ENCODE data around the gene RNGTT.
"Not testable (repeated sequence)": the region's sequence is repeated elsewhere in the genome, so short reads cannot be mapped to it uniquely, and the experiment has no call there.

The RNGTT gene

DNA sequence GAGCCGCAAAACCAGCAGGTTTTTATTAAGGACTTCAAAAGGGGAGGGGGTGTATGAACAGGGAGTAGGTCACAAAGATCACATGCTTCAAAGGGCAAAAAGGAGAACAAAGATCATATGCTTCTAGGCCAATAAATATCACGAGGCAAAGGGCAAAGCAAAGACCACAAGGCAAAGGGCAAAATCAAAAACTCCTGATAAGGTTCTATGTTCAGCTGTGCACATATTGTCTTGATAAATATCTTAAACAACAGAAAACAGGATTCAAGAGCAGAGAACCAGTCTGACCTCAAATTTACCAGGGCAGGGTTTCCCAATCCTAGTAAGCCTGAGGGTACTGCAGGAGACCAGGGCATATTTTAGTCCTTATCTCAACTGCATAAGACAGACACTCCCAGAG lies 5.8 kb upstream of the RNGTT start:
- DNase-seq: not testable (repeated sequence)

DNA sequence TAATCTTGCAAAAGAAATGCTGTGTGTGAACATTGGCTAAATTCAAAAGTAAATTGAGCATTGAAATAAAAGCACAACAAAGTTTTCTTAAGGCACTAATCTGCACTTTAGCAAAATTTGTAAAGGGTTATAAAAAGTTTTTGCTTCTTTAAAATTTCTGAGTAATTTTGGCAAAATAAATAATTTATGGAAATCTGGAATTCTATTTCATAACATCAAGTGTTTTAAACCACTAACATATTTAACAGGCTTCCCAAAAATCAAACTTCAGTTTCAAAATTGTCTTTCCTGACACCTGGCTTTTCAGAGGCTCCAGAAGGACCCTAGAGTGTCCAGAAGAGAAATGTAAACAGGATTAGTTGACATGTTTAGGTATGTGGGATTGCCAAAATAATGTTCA lies 4.5 kb upstream of the RNGTT start:
- no peak for DNase-seq

DNA sequence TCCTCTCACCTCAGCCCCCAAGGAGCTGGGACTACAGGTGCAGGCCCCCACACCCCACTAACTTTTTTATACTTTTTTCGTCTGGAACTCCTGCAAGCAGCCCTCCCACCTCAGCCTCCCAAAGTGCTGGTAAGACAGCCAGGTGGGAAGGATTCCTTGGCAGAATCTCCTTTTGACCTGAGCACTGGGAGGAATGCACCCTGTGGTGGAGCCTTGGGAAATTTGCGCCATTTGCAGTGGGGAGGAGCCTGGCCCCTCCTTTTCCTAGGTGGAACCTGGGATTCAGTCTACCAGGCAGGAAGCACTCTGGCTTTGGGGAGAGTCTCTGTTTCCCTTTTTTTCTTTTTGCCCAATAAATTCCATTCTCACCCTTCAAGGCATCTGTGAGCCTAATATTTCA lies 2.3 kb upstream of the RNGTT start:
- no peak for DNase-seq

DNA sequence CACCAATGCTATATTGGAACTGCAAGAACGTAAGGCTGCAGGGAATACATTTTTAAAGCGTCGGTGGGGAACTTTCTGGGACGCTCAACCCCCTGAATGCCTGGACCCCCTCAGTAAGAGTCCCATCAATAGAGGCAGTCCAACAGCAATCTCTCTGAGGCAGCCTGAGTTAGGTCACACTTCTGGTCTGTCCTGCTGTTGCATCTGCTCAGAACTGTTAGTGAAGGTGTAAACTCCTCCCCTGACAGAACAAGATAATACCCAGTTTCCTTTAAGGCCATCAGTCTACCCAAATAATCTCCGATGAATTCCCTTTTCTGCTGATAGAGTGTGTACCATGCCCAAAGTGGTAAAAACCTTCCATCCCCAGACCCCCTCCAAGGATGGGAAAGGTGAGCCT lies 1.1 kb upstream of the RNGTT start:
- DNase-seq: no peak

DNA sequence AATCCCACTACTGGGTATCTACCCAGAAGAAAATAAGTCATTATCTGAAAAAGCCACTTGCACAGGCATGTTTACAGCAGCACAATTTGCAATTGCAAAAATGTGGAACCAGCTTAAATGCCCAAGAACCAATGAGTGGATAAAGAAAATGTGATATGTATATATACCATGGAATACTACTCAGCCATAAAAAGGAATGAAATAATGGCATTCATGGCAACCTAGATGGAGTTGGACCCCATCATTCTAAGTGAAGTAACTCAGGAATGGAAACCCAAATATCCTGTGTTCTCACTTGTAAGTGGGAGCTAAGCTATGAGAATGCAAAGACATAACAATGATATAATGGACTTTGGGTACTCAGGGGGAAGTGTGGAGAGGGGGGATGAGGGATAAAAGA lies 4.6 kb downstream of the RNGTT start:
- no peak for DNase-seq

DNA sequence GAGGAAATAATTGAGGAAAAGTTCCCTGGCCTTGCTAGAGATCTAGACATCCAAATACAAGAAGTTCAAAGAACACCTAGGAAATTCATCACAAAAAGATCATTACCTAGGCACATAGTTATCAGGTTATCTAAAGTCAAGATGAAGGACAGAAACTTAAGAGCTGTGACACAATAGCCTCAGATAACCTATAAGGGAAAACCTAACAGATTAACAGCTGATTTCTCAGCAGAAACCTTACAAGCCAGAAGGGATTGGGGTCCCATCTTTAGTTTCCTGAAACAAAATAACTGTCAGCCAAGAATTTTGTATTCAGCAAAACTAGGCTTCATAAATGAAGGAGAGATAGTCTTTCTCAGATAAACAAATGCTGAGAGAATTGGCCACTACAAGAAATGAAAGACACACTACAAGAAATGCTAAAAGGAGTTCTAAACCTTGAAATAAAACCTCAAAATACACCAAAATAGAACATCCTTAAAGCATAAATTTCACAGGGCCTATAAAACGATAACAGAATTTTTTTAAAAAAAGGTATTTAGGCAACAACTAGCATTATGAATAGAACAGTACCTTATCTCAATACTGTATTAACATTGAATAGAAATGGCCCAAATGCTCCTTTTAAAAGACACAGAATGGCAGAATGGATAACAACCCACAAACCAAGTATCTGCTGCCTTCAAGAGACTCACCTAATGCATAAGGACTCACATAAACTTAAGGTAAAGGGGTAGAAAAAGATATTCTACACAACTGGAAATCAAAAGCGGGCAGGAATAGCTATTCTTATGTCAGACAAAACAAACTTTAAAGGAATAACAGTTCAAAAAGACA lies 9.7 kb downstream of the RNGTT start:
- no peak for DNase-seq

DNA sequence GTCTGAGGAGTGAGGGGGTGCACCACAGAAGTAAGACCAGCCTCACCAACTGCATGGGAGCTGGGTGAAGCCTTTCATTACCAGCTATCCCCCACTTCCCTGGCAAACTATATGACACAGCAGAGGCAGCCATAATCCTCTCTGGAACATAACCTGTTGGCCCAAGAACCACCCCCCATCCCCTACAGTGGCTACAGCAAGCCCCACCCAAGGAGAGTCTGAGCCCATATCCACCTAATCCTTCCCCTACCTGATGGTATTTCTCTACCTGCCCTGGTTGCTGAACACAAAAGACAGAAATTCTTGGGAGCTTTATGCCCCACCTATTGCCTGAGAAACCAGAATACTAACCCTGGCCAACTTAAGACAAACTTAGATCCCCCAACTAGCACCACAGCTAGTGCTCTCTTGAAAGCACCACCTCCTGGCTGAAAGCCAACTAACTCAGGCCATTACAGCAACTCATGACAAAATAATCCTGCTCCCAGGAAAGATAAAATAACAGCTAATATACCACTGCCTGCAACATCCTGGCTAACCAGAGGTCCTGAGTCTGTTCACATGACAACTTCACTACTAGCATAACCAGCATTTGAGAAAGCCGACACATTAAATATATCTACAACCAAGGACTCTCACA lies 11.2 kb downstream of the RNGTT start:
- no peak for DNase-seq

DNA sequence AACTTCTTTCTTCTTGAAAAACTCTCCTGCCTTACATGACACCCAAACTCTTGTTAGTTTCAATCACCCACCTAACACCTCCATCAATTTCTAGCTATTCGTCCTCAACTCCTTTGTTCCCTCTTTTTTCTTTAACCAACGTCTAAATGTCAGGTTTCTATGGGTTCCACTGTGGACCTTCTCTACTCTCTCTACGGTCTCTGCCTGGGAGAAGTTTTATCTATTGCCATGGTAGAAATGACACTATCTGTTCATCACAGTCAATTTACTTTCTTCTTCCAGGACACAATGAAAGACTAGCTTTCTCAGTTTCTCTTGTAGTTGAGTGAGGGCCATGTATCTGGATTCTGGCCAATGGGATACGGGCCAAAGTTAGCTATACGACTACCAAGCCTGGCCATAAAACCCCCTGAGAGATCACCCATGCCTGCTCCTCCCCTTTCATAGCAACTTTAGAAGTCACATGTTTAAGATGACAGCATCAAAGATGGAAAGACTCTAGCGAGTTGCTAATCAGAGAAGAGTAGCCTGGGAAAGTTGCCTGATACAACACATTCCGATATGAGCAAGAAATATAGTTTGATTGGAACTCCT lies 17.9 kb downstream of the RNGTT start:
- no peak for DNase-seq

DNA sequence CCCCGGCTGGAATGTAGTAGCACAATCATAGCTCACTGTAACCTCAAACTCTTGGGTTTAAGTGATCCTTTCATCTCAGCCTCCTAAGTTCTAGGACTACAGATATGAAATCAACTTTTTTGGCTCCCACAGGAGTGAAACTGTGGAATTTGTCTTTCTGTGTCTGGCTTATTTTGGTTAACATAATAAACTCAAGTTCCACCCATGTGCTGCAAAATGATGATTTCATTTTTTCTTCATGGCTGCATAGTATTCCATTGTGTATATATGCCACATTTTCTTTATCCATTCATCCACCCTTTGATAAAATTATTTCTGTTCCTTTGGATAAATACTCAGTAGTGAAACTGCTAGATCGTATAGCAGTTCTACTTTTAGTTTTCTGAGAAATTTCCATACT lies 29.9 kb downstream of the RNGTT start:
- DNase-seq: no peak

DNA sequence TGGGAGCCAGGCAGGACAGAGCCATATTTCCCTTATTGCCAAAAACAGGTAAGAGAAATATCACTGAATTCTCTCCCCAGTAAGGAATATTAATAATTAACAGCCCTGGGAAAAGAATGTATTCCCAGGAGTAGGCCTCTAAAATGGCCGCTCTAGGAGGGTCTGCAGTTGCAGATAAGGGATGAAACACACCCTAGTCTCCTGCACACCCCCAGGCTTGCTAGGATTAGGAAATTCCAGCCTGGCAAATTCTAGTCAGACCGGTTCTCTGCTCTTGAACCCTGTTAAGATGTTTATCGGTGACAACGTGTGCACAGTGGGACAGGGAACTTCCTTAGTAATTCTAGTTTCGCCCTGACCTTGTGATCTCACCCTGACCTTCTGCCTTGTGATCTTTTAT lies 31.4 kb downstream of the RNGTT start:
- DNase-seq: not testable (repeated sequence)

DNA sequence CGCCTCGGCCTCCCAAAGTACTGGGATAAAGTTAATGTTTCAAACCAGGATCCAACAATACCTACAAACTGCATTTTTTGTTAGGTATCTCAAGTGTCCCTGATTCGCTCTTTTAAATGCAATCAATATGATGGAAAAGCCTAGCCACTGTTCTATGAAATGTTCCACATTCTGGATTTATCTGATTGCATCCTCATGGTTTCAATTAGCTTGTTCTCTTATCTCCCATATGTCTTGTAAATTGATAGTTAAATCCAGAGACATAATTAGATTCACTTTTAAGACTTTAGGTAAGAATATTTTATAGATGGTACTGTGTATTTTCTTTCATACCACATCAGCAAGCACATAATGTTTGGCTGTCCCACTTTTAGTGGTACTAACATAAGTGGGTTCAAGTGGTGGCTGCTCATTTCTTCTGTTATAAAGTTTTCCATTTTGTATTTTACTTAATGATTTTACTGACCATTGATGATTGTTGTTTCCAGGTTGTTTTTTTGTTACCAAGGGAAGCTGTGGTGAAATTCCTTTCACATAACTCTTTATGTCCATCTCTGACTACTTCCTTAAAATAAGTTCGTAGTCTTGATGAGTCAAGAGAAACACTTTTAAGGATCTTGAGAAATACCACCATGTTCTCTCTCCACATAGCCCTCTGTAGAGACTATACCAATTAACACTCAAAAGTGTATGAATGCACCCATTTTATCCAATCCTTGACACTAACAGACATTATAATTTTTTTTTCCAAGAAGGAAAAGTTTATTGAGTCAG lies 40.5 kb downstream of the RNGTT start:
- no peak for DNase-seq

DNA sequence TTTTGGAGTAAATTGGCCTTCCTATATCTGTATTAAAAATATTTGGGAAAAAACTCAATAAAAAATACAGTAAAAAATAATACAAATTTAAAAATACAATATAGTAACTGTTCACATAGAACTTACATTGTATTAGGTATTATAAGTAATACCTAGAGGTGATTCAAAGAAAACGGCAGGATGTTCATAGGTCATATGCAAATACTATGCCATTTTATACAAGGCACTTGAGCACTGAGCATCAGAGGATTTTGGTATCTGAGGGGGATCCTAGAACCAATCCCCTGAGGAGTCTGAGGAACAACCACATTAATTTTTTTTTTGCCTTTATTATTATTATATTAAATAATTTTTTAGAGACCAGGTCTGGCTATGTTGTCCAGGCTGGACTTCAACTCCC lies 41.7 kb downstream of the RNGTT start:
- DNase-seq: no peak

DNA sequence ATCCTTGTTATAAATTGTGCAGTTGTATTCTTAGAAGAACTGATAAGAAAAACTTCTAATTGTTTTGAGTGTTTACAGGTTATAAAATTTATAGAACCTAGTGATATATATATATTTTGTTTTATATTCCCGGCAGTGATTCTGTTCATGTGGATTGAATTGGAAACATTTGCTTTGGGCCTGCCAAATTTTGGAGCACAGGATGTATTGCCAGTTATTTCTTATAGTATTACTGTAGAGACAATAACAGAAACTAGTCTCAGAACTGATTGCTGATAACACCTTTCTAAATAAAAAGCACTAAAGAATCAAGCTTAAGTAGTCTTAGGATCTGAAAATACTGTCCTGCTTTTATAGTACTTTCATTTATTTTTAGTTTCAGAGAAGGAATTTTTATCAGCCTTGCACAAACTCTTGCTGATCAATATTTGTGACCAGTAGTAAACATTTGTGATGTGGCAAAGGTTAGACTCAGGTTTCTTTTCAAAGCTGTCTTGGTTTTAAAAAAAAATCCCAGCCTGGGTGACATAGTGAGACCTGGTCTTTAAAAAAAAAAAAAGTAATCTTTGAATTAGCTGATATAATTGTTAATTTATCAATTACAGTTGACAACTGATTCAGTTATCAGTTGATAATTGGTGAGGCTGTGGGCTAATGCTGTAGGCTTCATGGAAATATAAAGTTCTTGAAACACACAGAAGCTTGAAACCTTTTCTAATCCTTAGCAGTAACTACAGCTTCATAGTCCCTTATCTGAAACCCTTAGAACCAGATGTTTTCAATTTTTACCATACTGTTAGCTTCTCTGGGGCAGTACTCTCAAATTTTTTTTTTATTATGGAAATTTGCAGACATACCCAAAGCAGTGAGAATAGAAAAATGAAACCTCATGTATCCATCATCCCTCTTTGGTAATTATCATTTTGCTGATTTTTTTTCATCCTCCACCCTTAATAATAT lies 42.4 kb downstream of the RNGTT start:
- DNase-seq: no peak

DNA sequence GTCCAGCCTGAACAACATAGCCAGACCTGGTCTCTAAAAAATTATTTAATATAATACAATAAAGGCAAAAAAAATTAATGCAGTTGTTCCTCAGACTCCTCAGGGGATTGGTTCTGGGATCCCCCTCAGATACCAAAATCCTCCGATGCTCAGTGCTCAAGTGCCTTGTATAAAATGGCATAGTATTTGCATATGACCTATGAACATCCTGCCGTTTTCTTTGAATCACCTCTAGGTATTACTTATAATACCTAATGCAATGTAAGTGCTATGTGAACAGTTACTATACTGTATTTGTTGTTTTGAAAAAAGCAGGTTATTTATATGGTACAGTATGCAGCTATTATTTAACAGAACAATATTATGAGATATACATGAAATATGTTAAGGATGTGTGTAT lies 43.3 kb downstream of the RNGTT start:
- DNase-seq: no peak

DNA sequence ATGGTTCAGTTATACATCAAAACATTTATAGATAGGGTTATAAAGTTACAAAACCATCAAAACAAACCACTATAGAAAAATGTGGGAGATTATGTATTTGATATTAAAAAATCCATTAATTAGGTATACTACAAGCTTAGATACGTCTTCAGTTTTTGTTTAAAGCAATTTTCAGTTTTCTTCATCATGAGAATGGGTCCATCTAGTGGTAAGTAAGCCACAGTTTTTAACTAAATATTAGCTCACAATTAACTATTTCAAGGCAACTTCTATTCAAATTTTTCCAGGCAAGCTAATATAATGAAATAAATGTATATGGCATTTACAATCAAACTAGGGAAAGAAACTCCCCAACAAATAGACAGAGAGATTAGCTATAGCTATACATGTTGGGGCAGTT lies 44.4 kb downstream of the RNGTT start:
- DNase-seq: no peak

DNA sequence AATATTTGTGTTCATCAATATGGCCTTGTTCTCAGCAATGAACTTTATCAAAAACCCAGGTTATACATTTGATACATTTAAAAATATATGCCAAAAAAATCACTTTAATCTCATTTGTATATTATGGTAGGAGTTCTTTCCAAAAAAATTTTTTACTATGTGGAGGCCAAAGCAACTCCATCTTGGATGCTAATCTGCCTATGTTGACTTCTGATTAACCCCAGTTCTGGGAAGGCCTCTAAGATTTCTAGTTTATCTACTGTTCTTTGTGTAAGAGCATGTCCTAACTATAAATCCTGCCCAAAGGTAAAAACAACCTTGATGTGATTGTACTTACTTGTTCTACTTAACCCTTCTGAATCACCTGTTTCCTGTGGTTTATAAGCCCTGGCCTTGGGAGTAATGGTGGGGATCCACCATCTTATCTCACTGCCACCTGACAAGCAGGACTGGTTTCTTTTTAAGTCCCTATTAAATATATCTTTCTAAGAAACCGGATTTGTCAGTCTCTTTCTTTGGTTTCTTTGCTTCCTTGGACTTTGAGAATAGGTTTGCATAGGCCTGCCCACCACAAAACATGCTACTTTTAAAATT lies 46.7 kb downstream of the RNGTT start:
- no peak for DNase-seq

DNA sequence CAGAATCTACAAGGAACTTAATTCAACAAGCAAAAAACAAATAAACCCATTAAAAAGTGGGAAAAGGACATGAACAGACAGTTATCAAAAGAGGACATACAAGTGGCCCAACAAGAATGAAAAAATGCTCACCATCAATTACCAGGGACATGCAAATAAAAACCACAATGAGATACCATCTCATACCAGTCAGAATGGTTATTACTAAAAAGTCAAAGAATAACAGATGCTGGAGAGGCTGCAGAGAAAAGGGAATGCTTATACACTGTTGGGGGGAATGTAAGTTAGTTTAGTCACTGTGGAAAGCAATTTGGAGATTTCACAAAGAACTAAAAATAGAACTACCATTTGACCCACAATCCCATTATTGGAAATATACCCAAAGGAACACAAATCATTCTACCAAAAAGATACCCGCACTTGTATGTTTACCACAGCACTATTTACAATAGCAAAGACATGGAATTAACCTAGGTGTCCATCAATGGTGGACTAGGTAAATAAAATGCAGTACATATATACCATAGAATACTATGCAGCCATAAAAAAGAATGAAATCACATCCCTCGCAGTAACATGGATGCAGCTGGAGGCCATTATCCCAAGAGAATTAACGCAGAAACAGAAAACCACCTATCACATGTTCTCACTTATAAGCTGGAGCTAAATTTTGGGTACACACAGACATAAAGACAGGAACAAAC lies 48.4 kb downstream of the RNGTT start:
- DNase-seq: no peak

DNA sequence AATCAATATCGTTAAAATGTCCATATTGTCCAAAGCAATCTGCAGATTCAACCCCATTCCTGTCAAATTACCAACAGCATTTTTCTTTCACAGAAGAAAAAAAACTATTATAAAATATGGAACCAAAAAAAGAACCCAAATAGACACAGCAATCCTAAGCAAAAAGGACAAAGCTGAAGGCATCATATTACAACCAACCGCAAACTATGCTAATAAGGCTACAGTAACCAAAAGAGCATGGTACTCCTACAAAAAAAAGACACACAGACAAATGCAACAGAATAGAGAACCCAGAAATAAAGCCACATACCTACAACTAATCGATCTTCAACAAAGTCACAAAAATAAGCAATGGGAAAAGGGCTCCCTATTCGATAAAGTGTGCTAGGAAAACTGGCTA lies 49.2 kb downstream of the RNGTT start:
- no peak for DNase-seq

DNA sequence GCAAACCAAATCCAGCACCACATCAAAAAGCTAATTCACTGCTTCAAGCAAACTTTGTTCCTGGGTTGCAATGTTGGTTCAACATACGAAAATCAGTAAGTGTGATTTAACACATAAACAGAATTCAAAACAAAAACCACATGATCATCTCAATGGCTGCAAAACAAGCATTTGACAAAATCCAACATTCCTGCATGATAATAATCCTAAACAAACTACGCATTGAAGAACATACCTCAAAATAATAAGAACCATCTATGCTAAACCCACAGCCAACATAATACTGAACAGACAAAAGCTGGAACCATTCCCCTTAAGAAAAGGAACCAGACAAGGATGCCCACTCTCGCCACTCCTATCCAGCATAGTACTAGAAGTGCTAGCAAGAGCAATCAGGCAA lies 49.9 kb downstream of the RNGTT start:
- DNase-seq: no peak

DNA sequence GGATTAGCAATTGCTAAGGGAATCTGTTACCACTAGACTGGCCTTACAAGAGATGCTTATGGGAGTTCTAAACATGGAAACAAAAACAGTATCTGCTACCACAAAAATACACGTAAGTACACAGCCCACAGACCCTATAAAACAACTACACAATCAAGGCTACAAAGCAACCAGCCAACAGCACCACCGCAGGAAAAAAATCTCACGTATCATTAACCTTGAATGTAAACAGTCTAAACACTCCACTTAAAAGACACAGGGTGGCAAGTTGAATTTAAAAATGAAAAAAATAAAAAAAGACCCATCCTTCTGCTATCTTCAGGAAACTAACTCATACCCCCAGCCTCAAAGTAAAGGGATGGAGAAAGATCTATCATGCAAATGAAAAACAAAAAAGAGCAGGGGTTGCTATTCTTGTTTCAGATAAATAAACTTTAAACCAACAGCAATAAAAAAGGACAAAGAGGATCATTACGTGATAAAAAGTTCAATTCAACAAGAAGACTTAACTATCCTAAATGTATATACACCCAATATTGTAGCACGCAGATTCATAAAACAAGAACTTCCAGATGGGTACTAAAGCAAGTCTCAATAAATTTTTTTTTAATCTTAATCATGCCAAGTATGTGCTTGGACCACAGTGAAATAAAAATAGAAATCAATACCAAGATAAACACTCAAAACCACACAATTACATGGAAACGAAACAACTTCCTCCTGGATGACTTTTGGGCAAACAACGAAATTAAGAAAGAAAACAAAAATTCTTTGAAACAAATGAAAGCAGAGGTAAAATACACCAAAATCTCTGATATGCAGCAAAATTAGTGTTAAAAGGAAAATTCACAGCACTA lies 52.3 kb downstream of the RNGTT start:
- DNase-seq: no peak
